HepG2 (cell line): ENCODE measurements around the gene TMEM164.

Experiments
- CTCF ChIP-seq: sonication (generic); formaldehyde crosslinking; IDR thresholded peaks from 2 replicates; pipeline ENCODE4 v1.5.0; 2020; ENCODE audit warnings: mild to moderate bottlenecking, missing genetic modification reagents, moderate library complexity
- ZBTB8A ChIP-seq: sonication (generic); formaldehyde crosslinking; IDR thresholded peaks from 2 replicates; pipeline ENCODE4 v1.4.0; 2020; ENCODE audit warnings: mild to moderate bottlenecking, low read depth, missing genetic modification reagents, borderline replicate concordance

- TF ChIP-seq CTCF (no peak), ZBTB8A (CRISPR knock-in tag) (no peak)
These were observed 133.2 kb downstream of the TMEM164 start for GRCh38 chrX:110136136-110136535.
